GM21528 (cell line): ENCODE results near the gene FMN2.

Source experiments
- ATAC-seq: cut with Tn5 transposase; IDR thresholded peaks from one replicate; pipeline ENCODE4 v1.9.1; 2021; ENCODE audit warnings: mild to moderate bottlenecking, moderate library complexity; ENCODE audit not compliant: unreplicated experiment, low FRiP score

The FMN2 gene

DNA sequence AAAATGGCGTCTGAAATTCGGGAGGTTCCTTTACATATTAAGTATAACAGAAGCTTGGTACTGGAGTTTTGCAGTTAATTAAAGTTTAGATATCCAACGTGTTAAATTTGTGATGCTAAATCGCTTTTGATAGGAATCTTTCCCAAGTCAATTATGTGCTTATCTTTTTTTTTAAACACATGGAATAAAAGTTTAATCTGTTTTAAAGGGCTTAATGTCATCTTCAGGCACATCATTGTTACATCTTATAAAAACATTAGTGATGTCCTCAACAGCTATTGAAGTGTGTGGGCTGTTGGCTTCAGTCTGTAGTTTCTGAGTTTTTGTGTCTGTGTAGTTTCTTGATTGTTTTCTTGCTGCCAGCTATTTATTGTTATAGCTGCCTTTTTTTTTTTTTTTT, 5.3 kb downstream of the FMN2 start:
- no peak for ATAC-seq

DNA sequence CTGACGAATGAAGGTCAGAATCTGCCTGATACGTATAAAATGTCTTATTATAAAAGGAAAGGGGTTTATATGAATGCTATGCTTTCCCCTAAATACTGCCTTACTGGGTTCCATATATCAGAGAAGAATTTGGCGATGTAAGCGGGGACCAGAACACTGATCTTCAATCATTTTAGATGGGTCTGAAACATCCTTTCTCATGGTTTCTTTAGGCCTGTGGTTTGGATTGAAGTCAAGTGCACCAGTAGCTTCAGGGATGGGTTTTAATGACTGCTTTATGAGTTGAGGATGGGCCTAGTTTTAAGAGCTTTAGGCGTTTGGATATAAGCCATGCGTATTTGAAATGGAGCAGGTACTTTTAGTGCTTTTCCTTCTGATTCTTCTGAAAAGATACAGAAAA, 6.9 kb downstream of the FMN2 start:
- ATAC-seq = no peak

DNA sequence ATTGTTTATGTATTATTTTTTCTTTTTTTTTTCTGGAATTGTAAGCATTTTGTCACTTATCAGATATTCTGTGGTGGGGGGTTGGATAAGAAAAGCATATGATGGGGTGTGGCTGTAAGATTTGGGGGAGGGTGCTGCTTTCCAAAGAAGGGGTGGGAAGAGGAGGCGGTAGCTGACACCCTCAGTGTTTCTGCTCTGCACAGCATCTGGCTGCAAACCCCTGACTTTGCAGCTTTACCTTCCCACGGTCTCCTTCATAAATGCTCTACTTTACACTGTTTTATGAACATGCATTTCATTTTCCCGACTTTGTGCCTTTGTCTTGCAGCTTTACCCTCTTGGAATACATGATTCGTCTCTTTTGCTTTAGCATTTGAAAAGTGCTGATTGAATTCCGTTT, 7.6 kb downstream of the FMN2 start:
- no peak for ATAC-seq

DNA sequence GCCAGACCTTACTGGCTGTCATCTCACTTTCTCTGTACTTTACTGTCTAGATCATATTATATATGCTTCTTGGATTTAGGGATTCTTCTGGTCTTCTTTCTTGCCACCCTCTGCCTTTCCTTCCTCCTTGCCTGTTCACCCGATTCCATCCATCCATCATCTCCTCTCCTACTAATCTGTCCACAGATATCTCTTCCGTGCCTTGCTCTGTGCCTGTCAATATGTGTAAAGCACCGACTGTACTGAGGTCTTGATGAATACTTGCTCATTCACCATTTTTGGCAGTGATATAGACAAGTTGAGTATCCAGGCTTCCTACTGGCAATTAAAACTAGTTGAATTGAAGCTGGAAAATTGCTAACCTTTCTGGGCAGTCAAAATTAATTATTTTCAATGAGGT, 8.1 kb downstream of the FMN2 start:
- no peak for ATAC-seq

DNA sequence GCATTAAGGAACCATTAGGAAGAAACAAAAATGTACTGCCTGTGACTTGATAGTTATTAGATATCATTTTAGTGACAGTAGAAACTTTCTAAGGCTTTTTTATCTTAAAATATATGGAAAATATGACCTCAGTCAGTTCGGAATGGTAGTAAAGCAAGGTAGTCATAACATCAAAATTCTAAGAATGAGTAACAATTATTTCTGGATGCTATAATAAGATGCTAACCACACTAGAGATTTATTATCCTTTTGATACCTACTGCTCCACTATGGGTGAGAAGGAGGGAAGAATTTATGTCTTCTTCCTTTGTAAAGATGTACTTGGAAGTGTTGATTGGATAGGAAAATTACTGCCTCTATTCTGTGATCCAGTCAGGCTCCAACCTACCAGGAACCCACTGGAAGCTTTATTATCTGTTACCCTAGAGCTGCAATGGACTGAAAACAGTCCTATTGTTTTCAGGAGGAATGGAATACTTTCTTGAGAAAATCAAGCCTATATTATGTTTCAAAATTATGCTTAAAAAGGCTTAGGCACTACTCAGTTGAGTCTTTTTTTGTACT, 8.8 kb downstream of the FMN2 start:
- no peak for ATAC-seq

GRCh38 chr1:240101306-240101705, 9.6 kb downstream of the FMN2 start:
- ATAC-seq = no peak

DNA sequence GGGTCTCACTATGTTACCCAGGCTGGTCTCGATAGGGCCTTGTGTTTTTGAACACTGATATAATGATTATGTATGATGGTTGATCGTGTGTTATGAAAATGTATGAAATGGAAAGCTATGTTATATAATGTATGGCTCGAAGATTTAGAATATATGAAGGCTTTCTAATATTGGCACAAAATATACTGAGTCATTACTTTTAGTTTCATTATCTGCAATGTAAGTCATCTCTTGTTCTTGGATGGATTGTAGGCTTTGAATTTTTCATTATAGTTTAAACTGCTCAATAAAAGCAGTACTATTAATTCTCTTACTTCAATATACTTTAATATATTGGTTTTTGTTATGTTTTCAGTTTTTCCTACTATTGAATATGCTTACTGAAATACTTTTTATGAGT, 10.1 kb downstream of the FMN2 start:
- no peak for ATAC-seq

- no peak for ATAC-seq
Observed at GRCh38 chr1:240104672-240105071, 13.0 kb downstream of the FMN2 start.

DNA sequence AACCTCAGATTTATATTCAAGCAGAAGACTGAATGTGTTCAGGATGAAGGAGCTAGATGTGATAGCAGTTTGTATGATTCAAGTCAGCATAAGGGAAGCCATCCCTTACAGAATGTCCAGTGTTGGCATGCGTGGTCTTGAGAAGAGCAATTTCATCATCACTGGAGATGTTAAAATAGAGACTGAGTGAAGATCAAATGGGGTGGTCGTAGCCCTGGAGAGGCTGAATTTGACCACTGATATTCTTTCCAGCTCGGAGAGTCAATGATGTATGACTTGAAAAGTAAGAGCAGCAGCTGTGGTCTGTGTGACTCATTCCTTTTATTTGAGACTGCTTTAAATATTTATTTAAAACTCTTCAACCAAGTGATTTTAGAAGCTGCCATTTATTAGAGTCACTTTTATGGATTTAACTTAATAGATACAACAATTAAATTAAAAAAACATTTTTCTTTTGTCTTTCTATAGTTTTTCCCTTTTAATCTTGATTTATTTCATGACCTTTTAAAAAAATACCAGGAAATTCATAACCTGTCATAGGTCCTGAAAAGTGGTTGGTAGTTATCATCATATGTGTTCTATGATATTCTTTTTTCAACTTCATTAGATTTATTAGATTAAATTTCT, 15.5 kb downstream of the FMN2 start:
- ATAC-seq = no peak

- no peak for ATAC-seq
Observed at GRCh38 chr1:240109130-240109529, 17.4 kb downstream of the FMN2 start.

- no peak for ATAC-seq
Observed at GRCh38 chr1:240109920-240110636, 18.4 kb downstream of the FMN2 start.

GRCh38 chr1:240111558-240111957, 19.9 kb downstream of the FMN2 start:
- ATAC-seq = no peak

DNA sequence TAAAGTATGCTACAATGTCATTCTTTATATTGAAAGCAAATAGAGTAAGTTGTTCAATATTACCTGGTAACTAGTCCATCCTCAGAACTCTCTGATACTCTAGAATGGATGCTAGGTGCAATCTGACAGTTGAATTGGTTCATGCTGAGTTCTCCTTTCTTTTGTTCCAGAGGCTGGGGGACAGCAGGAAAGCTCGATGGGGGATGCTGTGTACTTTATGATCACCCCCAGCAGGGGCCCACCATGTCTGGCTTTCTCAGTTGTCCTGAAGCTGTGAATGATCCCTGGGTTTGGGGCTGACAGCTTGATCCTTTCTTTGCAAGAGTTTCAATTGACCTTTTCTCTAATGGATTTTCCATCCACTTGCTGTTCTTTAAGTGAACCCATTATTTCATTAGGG, 22.5 kb downstream of the FMN2 start:
- no peak for ATAC-seq

- no peak for ATAC-seq
Observed at GRCh38 chr1:240115831-240116230, 24.1 kb downstream of the FMN2 start.

- no peak for ATAC-seq
Observed at GRCh38 chr1:240116831-240117769, 25.4 kb downstream of the FMN2 start.

GRCh38 chr1:240117930-240118329, 26.2 kb downstream of the FMN2 start:
- ATAC-seq = no peak

GRCh38 chr1:240122639-240123613, 31.2 kb downstream of the FMN2 start:
- no peak for ATAC-seq

DNA sequence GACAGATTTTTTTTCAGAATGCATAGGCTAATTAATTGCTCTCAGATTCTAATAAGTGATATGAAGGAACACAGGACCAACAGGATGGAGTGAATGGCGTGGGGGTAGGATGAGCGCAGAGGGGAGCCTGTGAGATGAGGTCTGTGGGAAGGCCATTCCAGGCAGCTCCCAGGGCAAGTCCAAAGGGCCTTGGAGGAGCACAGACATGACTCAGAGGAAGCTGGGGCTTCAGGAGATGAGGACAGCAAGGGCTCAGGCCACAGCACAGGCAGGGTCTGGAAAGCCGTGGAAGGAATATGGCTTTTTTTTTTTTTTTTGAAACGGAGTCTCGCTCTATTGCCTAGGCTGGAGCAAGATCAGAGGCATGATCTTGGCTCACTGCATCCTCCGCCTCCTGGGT, 35.1 kb downstream of the FMN2 start:
- no peak for ATAC-seq

DNA sequence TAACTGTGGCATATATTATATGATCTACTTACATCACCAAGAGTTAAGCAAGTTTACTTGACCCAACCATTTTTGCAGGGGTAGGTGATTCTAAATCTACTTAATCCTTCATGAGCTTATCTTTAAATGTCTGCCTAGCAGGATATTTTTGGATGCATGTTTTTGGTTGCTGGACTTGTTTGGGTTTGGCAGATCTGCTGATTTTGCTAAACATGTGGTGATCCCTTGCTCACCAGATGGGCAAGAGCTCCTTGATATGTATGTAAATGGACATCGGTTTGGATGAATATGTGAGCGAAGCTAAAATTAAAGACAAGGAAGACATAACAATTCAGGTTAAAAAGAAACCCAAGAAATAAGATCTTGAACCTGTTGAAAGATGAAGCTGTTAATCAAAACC, 36.7 kb downstream of the FMN2 start:
- no peak for ATAC-seq

DNA sequence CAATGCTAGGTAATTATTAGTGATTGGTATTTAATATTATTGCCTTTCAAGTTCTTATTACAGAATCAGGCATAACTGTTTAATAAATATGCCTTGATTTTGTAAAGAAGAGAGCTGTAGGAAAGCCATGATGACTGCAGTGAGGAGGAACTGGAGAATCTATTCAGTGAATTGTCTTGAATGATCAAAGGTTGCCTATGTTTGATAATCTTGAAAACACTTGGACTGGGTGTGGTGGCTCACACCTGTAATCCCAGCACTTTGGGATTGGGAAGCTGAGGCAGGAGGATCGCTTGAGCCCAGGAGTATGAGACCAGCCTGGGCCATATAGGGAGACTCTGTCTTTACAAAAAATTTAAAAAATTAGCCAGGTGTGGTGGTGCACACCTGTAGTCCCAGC, 42.4 kb downstream of the FMN2 start:
- ATAC-seq = no peak
